ENCODE data around the gene GLUD1. TPM values are rescaled to one million over a fixed set of nuclear protein-coding genes. Genes with fewer than 3 reads are reported as not detected.
A peak's percentile ranks its signal among the peaks of the same experiment; 100 is the strongest.
"Not testable (repeated sequence)": the region's sequence is repeated elsewhere in the genome, so short reads cannot be mapped to it uniquely, and the experiment has no call there.

GLUD1 gene
- total RNA-seq, 2 donors from 2014 or later = 134 to 176 TPM

- H3K9me3 Mint-ChIP-seq; H3K4me3 Mint-ChIP-seq; H3K4me1 Mint-ChIP-seq; ATAC-seq (replicated peaks); H3K27ac Mint-ChIP-seq; H3K27me3 Mint-ChIP-seq: not testable (repeated sequence)
- peaks cover 41% of the 10 kb centered on the region for H3K36me3 Mint-ChIP-seq (ENCODE audit: low read depth)
Observed at GRCh38 chr10:87043579-87043978, 51.1 kb downstream of the GLUD1 start.

- no peaks in the 10 kb centered on the region for H3K4me1 Mint-ChIP-seq
- peaks cover 7% of the 10 kb centered on the region for H3K36me3 Mint-ChIP-seq (ENCODE audit: low read depth)
- no peak for ATAC-seq (replicated peaks)
Observed at GRCh38 chr10:87038786-87039185, 55.9 kb downstream of the GLUD1 start.

GRCh38 chr10:87038286-87038717 lies 56.3 kb downstream of the GLUD1 start:
- Mint-ChIP-seq H3K27me3 (no peaks in the 10 kb centered on the region), H3K36me3 (ENCODE audit: low read depth) (peaks cover 2% of the 10 kb centered on the region), H3K9me3 (no peaks in the 10 kb centered on the region), H3K4me1 (no peaks in the 10 kb centered on the region), H3K27ac (no peak overlapping the region), H3K4me3 (no peak overlapping the region)
- ATAC-seq (replicated peaks) = no peak

More at GRCh38 chr10:87038786-87039185, 55.9 kb downstream of the GLUD1 start:
- H3K27me3 Mint-ChIP-seq = no peaks in the 10 kb centered on the region
- H3K4me3 Mint-ChIP-seq = no peak overlapping the region
- H3K9me3 Mint-ChIP-seq = no peaks in the 10 kb centered on the region
- H3K27ac Mint-ChIP-seq = no peak overlapping the region

GRCh38 chr10:87036623-87037022 lies 58.0 kb downstream of the GLUD1 start:
- Mint-ChIP-seq H3K4me1 (no peaks in the 10 kb centered on the region), H3K9me3 (no peaks in the 10 kb centered on the region), H3K27me3 (no peaks in the 10 kb centered on the region), H3K27ac (no peak overlapping the region), H3K36me3 (ENCODE audit: low read depth) (no peaks in the 10 kb centered on the region), H3K4me3 (no peak overlapping the region)
- ATAC-seq (replicated peaks) = peak; percentile 52

- no peaks in the 10 kb centered on the region for H3K36me3 Mint-ChIP-seq (ENCODE audit: low read depth)
- no peaks in the 10 kb centered on the region for H3K4me1 Mint-ChIP-seq
- no peaks in the 10 kb centered on the region for H3K27me3 Mint-ChIP-seq
- no peaks in the 10 kb centered on the region for H3K9me3 Mint-ChIP-seq
- no peak for ATAC-seq (replicated peaks)
- H3K4me3 Mint-ChIP-seq = no peak overlapping the region
- no peak overlapping the region for H3K27ac Mint-ChIP-seq
Observed at GRCh38 chr10:87030912-87031635, 63.6 kb downstream of the GLUD1 start.

GRCh38 chr10:87030419-87030818 lies 64.2 kb downstream of the GLUD1 start:
- H3K4me3 Mint-ChIP-seq; ATAC-seq (replicated peaks); H3K27me3 Mint-ChIP-seq; H3K36me3 Mint-ChIP-seq (ENCODE audit: low read depth); H3K9me3 Mint-ChIP-seq; H3K4me1 Mint-ChIP-seq; H3K27ac Mint-ChIP-seq: not testable (repeated sequence)

GRCh38 chr10:87026747-87027508 lies 67.7 kb downstream of the GLUD1 start:
- not testable (repeated sequence) for H3K4me3 Mint-ChIP-seq; H3K27me3 Mint-ChIP-seq; H3K27ac Mint-ChIP-seq; H3K36me3 Mint-ChIP-seq (ENCODE audit: low read depth); H3K9me3 Mint-ChIP-seq; ATAC-seq (replicated peaks); H3K4me1 Mint-ChIP-seq

GRCh38 chr10:87025285-87025958 lies 69.2 kb downstream of the GLUD1 start:
- H3K4me3 Mint-ChIP-seq = peak overlapping the region; percentile 62
- H3K27me3 Mint-ChIP-seq = not testable (repeated sequence)

GRCh38 chr10:87020056-87020455 lies 74.6 kb downstream of the GLUD1 start, which contains the start of gene FAM25A:
FAM25A (plus strand) TSS chr10:87020294; CDS start chr10:87020325, 31 bp downstream.
- not testable (repeated sequence) for ATAC-seq (replicated peaks); H3K27me3 Mint-ChIP-seq; H3K4me1 Mint-ChIP-seq; H3K4me3 Mint-ChIP-seq; H3K36me3 Mint-ChIP-seq (ENCODE audit: low read depth); H3K27ac Mint-ChIP-seq; H3K9me3 Mint-ChIP-seq

More at GRCh38 chr10:87025285-87025958, 69.2 kb downstream of the GLUD1 start:
- peak overlapping the region; percentile 91 for H3K27ac Mint-ChIP-seq
- not testable (repeated sequence) for H3K4me1 Mint-ChIP-seq; H3K9me3 Mint-ChIP-seq; H3K36me3 Mint-ChIP-seq (ENCODE audit: low read depth)
- ATAC-seq (replicated peaks) = peak; percentile 99

GRCh38 chr10:87019504-87019903 lies 75.1 kb downstream of the GLUD1 start:
- not testable (repeated sequence) for H3K4me3 Mint-ChIP-seq

GRCh38 chr10:87019066-87019465 lies 75.6 kb downstream of the GLUD1 start:
- not testable (repeated sequence) for H3K9me3 Mint-ChIP-seq; H3K27me3 Mint-ChIP-seq; H3K36me3 Mint-ChIP-seq (ENCODE audit: low read depth); H3K4me1 Mint-ChIP-seq; H3K27ac Mint-ChIP-seq; ATAC-seq (replicated peaks); H3K4me3 Mint-ChIP-seq

More at GRCh38 chr10:87019504-87019903, 75.1 kb downstream of the GLUD1 start:
- not testable (repeated sequence) for H3K27me3 Mint-ChIP-seq; H3K36me3 Mint-ChIP-seq (ENCODE audit: low read depth); H3K9me3 Mint-ChIP-seq; H3K27ac Mint-ChIP-seq; ATAC-seq (replicated peaks); H3K4me1 Mint-ChIP-seq

- H3K27ac Mint-ChIP-seq; ATAC-seq (replicated peaks); H3K4me3 Mint-ChIP-seq; H3K27me3 Mint-ChIP-seq; H3K4me1 Mint-ChIP-seq; H3K9me3 Mint-ChIP-seq; H3K36me3 Mint-ChIP-seq (ENCODE audit: low read depth): not testable (repeated sequence)
Observed at GRCh38 chr10:87018127-87018526, 76.5 kb downstream of the GLUD1 start.

GRCh38 chr10:87014986-87015716 lies 79.5 kb downstream of the GLUD1 start:
- not testable (repeated sequence) for H3K4me1 Mint-ChIP-seq; H3K9me3 Mint-ChIP-seq; ATAC-seq (replicated peaks); H3K36me3 Mint-ChIP-seq (ENCODE audit: low read depth); H3K4me3 Mint-ChIP-seq; H3K27me3 Mint-ChIP-seq; H3K27ac Mint-ChIP-seq

GRCh38 chr10:87013528-87013927 lies 81.1 kb downstream of the GLUD1 start:
- H3K27ac Mint-ChIP-seq; H3K4me1 Mint-ChIP-seq; H3K9me3 Mint-ChIP-seq; ATAC-seq (replicated peaks); H3K27me3 Mint-ChIP-seq; H3K4me3 Mint-ChIP-seq; H3K36me3 Mint-ChIP-seq (ENCODE audit: low read depth): not testable (repeated sequence)
